Femur (tissue), 1 donor: ENCODE measurements around the gene ZNF814.
A peak's percentile ranks its signal among the peaks of the same experiment; 100 is the strongest.
"Not testable (repeated sequence)": the region's sequence is repeated elsewhere in the genome, so short reads cannot be mapped to it uniquely, and the experiment has no call there.

ENCODE experiments used
- DNase-seq: peaks from one replicate; pipeline ENCODE4 v3.0.0-alpha.2; 2017

Gene ZNF814

DNA sequence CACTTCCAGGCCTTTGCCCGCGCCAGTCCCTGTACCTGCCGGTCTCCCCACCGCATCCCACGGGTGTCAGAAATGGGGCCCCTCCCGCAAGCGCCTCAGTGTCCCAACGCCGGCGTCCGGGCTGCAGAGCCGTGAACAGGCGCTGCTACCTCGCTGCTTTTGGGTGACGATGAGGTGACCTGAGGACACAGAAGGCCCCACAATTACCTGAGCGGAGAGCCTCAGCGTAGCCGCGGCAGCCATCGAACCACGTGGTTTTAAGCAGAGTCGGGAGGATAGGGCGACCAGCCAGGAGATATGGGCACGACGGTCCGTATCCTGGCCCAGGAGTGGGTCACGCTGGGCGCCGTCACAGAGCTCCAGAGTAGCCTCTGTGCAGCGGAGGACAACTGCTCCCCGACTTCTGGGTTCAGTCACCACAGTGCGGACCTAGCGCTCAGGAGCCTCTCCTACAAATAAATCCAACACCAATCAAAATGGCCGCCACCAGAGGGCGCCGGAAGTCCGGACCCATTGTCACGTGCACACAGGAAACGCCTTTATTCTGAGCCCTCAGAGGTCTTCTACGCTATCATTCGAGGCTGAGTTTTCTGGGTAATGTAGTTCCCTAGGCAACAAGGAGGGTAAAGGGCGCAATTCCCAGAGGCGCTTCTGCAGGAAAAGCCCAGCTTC lies at the start of gene ZNF814:
TSS of gene ZNF814 (minus strand) at position 478 of the 672 bp plus-strand sequence. CDS start at position 243, 235 bp downstream.
- peak; percentile 89 for DNase-seq

DNA sequence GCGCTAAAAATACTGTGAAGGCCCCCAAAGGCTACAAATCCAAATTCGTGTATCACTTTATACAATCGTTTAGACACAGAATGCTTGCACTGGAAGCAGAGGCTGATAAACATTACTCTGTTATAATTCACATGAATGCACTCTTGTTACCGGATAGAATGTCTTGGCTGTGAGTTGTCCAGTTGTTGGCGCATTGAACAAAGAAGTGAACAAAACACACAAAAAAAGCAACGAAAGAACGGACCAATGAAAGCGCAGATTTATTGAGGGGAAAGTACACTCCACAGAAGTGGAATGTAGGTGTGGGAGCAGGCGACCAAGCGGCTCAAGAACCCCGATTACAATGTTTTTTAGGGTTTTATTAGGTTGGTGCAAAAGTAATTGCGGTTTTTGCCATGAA lies 46.9 kb upstream of the ZNF814 start:
- DNase-seq: no peak

DNA sequence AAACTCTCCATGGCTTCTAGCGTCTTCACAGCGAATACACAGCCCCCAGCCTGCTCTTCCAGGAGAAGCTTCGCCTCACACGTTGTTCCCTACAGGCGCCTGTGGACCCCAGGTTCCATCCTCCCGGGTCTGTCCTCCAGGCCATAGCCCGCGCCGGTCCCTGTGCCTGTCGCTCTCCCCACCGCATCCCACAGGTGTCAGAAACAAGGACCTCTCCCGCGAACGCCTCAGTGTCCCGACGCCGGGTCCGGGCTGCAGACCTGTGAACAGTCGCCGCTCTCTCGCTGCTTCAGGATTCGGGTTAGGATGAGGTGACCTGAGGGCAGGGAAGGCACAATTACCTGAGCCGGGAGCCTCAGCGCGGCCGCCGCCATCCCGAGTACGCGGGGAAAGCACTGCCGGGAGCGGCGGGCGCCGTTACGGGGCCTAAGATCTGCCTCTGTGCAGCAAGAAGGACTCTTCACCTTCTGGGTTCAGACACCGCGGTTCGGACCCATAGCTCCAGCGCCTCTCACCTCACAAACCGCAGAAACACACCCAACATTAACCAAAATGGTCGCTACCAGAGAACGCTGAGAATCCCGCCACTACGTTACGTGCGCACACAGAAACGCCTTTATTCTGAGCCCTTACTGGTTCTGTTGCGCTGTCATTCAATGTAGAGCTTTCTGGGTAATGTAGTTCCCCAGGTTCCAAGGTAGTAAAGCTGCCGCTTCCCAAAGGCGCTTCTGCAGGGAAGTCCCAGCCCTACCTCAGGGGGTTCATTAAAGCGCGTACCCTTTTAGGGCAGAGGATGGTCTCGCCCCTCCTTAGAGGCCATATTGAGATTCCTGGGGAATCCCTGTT lies 46.2 kb upstream of the ZNF814 start, which contains the start of gene ZNF418:
TSS of gene ZNF418 (minus strand) at position 583 of the 846 bp plus-strand sequence. CDS start 1,580 bp downstream, outside the sequence.
- DNase-seq: peak; percentile 86

DNA sequence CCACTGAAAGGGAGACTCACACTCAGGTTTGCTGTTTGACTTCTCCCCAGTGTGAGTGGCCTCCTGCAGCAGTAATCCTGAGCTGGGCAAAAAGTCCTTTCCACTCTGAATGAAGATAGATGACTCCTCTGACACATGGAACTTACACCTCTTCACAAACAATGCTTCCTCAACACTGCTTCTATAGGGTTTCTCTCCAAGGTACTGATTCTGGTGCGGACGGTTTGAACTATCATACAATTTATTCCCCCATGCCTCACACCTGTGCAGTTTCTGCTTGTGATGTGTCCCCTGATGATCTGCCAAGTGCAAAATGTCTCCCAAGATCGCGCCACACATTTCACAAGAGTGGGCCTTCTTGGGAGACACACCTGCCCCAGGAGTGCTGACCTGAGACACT lies 38.8 kb upstream of the ZNF814 start:
- no peak for DNase-seq

DNA sequence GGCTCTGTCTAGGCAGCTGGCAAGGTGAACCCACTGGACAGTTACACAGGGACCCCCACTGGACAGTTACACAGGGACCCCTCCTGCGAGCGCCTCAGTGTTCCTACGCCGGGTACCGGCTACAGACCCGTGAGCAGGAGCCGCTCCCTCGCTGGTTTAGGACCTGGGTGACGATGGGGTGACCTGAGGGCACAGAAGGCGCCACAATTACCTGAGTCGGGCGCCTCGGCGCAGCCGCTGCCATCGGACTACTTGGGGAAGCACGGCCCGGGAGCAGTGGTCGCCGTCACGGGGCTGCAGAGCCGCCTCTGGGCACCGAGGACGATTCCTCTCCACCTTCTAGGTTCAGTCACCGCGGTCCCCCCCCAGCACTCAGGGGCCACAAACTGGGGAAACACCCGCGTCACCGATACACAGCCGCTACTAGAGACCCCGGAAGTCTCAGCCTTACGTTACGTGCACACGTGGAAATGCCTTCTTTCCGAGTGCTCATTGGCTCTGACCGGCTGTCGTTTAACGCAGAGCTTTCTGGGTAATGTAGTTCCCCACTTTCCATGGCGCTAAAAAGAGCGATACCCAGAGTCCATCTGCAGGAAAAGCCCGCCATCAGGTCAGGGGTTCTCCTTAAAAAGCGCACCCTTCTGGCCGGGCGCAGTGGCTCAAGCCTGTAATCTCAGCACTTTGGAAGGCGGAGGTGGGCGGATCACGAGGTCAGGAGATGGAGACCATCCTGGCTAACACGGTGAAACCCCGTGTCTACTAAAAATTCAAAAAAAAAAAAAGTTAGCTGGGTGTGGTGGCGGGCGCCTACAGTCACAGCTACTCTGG lies 27.5 kb upstream of the ZNF814 start, which contains the start of gene ZNF417:
TSS of gene ZNF417 (minus strand) at position 425 of the 828 bp plus-strand sequence. CDS start at position 244, 181 bp downstream.
- DNase-seq: peak; percentile 95

DNA sequence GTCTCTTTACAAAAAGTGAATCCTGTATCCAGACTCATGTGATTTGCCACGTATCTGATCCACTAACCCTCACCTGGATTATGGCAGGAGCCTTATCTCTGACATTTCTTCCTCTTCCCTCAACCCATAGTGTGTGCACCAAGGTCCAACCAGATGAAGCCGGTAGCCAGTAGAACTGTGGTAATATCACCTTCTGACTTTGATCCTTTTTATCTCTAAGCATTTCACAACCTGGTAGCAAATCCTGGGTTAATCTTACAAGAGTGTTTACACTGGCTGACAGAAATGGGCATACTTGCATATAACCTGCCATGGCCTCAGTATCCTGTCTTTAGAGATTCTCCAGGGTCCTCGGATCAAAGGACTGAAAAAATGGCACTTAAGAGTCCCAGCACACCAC lies 25.7 kb upstream of the ZNF814 start:
- no peak for DNase-seq

DNA sequence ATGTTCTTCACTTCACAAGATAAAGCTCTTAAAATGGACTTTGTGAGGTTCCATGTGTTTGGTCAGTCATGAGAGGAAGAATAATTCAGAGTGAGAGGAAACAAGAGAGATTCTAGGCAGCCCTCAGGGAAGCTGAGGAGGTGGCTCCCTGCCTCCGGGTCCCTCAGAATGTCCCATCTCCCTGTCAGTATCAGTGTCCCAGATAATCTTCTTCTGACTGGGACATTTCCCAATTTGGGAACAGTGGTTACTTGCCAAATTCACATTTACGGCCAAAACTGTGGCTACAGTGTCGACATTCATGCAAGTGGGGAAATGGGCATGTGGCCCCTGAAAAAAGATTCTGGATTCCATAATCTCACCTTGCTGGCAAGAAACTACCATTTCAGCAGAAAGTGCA lies 18.6 kb upstream of the ZNF814 start:
- DNase-seq: no peak

DNA sequence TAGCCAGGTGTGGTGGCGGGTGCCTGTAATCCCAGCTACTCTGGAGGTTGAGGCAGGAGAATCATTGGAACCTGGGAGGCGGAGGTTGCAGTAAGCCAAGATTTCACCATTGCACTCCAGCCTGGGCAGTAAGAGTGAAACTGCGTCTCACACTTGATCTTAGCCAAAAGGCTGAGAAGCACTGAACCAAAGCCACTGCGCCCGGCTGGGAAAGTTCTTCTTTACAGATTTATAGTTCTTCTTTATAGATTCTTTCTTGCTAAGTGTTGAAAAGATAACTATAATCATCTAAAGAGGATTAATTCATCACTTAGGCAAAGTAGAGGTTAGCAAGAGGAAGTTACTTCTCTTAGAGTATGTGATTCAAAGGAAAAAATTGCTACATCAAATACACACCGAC lies 16.4 kb upstream of the ZNF814 start:
- no peak for DNase-seq

DNA sequence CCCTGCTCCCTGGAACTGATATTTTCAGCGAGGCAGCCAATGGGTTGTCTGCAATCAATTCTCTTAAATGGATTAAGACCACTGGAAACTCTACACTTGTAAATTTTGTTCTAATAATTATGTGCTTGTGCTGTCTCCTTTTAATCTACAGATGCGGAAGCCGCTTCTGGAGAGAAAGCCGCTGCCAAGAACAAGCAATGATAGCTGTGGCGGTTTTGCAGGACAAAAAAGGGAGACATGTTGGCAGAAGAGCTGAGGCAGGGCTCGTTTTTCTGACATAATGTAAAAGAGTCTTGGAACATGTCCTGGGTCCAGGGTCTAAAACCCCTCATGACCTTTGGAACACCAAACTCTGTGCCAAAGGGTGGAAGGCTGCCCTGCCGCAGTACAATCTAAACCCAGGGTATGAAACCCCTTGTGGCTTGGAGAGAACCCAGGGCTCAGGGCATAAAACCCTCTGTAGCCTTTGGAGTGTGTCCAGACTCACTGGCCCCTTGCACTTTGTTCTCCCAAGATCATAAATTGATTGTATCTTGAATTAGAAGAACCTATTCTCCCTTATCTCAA lies 14.9 kb upstream of the ZNF814 start:
- no peak for DNase-seq

DNA sequence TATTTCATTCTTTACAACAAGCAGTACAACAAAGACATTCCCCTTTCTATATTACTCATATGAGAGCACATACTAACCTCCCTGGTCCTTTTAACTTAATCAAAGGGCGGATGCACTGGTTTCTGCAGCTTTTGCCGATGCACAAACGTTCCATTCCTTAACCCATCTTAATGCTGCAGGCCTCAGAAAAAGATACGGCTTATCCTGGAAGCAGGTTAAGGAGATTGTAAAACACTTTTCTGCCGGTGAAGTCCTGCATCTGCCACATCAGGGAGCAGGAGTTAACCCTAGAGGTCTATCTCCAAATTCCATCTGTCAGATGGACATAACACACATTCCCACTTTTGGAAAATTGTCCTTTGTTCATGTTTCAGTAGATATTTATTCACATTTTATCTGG lies 11.5 kb upstream of the ZNF814 start:
- no peak for DNase-seq

DNA sequence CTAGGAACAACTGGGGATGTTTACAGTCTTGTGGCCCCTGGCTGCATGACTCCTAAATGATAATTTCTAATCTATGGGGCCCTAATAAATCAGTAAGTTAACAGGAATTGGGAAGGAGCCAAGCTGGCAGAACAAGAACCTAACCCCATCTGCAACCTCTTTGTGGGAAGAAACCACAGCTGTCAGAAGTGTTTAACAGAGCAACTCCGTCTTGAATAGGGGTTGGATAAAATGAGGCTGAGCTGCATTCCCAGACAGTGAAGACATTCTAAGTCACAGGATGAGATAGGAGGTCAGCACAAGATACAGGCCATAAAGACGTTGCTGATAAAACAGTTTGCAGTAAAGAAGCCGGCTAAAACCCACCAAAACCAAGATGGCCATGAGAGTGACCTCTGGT lies 1.9 kb upstream of the ZNF814 start:
- not testable (repeated sequence) for DNase-seq

DNA sequence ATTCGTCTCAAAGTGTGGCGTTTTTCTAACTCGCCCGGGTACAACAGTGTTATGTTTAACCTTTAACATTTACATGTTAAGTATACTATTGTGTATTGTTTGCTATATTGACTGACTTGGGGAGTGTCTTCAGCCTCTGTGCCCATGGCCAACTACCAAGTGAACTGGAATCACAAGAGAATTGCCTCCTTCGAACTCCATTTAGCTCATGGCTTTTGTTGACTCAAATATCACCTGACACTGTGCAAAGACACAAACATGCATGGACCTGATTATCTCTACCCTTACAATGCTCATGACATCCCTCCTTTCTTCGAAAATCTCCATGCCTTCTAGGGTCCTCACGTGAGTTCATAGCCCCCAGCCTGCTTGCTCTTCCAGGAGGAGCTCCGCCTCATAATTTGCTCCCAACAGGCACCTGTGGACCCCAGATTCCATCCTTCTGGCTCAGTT lies 704 bp downstream of the ZNF814 start:
- DNase-seq: no peak

DNA sequence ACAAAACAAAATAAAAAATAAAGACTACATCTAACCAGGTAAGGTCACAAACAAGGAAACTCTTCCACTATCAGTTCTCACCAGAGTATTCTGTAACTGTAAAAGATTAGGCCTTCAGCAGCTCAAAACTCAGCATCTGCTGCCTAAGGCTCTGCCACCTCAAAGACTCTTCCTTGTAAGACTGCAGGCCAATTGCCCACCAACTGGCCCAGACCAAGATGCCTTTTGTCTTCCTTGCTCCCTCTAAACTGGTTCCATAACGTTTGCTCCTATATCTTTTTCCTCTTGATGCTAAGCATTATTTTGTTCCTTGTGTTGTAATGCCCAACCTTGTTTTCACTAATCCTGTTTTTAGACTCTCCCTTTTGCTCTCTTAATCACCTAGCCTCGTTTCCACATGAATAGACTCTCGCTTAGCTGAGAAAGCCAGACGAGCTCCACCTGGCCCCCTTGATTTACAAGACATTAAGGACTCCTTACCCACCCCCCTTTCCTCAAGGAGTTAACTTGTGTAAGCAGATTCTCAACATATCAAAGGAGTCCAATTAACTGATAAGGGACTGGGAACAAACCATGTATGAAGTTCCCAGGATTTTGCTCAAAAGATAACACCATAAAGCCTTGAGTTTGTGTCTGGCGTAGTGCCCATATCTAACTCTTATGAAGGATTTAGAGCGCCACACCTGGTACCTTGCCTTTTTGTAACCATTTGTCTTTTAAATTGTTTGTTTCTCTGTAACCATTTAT lies 1.5 kb downstream of the ZNF814 start:
- DNase-seq: no peak

DNA sequence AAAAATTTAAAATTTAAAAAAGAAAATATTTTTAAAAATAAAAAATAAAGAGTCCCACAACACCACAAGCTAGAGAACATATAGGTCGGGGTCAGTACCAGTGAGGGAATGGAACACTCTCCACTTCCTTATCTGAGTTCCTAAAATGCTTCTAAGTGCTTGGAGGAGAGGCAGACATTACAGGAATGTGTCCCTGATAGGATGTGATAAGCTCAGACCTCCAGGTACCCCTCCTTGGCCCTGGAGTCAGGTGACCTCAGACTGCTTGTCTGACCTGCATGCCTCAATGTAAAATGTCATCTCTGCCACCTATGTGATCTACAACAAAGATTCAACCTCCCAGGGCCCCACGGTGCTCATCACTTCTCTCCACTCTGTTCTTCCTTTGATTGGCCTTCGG lies 2.8 kb downstream of the ZNF814 start:
- DNase-seq: no peak

DNA sequence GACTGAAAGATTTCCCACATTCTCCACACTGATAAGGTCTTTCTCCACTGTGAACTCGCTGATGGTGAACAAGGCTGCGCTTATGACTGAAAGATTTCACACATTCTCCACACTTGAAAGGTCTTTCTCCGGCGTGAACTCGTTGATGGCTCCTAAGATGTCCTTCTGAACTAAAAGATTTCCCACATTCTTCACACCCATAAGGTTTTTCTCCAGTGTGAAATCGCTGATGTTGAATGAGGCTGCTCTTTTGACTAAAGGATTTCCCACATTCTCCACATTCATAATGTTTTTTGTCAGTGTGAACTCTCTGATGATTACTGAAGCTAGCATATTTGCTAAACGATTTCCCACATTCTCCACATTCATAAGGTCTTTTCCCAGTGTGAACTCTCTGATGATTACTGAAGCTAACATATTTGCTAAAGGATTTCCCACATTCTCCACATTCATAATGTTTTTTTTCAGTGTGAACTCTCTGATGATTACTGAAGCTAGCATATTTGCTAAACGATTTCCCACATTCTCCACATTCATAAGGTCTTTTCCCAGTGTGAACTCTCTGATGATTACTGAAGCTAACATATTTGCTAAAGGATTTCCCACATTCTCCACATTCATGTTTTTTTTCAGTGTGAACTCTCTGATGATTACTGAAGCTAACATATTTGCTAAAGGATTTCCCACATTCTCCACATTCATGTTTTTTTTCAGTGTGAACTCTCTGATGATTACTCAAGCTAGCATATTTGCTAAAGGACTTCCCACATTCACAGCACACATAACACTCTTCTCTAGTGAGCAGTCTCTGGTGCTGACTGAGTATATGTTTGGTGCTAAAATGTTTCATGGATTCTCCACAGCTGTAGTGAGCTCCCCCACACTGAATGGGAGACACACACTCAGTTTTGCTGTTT lies 14.7 kb downstream of the ZNF814 start:
- not testable (repeated sequence) for DNase-seq

DNA sequence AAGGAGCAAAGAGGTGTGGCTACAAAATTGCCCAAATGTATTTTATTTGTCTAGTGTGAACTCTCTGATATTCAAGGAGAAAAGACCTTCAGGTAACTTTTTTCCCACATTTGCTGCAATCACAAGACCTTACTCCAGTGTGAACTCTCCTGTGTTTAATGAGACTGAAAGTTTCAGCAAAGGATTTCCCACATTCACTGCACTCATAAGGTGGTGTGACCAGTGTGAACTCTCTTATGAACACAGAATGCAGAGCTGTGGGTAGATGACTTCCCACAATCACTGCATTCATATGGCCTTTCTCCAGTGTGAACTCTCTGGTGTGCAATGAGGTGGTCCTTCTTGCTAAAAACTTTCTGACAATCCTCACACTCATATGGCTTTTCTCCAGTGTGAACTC lies 16.4 kb downstream of the ZNF814 start:
- no peak for DNase-seq

DNA sequence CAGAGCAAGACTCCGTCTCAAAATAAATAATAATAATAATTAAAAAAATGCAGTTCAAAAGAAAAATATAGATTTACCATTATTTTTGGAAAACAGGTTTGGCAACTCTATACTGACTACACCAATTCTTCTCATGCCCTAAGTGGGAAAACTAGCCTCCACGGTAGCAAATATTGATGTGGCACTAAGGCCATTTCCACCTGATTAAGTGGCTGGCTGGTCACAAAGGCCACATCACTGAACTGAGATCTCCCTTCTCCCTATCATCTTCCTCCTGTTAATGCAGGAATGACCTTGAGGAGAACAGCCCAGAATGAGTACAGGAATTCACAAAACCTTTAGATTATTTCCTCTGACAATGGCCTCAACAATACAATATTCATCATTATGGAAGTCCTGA lies 18.6 kb downstream of the ZNF814 start:
- no peak for DNase-seq

DNA sequence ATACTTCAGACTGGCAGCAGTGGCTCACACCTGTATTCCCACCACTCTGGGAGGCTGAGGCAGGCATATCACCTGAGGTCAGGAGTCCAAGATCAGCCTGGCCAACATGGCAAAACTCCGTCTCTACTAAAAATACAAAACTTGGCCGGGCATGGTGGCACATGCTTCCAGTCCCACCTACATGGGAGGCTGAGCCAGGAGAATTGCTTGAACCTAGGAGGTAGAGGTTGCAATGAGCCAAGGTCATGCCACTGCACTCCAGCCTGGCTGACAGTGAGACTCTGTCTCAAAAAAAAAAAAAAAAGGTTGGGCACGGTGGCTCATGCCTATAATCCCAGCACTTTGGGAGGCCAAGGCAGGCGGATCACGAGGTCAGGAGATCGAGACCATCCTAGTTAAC lies 19.2 kb downstream of the ZNF814 start:
- DNase-seq: not testable (repeated sequence)

DNA sequence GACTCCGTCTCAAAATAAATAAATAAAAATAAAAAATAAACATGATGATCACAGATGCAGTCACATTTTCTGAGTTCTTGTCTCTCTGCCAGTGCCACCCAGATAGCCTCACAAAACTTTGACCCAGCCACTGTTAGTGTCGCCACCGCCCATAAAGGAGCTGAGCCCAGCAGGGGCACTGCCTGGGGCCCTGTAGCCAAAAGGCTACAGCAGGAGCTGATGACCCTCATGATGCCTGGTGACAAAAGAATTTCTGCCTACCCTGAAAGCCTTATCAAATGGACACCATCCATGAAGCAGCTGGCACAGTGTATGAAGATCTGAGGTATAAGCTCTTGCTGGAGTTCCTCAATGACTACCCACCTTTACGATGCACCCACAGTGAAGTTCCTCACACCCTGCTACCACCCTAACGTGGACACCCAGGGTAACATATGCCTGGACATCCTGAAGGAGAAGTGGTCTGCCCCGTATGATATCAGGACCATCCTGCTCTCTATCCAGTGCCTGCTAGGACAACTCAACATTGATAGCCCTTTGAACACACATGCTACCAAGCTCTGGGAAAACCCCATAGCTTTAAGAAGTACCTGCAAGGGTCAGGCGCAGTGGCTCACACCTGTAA lies 20.9 kb downstream of the ZNF814 start:
- DNase-seq: no peak

DNA sequence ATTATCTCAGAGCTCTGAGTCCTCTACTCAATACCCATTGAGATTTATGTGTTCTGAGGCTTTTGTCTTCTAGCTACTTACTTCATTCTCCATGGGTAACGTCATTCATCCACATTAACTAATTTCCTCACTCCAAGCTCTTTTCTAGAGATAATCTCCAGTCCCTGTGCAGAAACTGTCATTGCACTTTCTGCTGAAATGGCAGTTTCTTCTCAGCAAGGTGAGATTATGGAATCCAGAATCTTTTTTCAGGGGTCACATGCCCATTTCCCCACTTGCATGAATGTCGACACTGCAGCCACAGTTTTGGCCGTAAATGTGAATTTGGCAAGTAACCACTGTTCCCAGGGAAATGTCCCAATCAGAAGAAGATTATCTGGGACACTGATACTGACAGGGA lies 26.5 kb downstream of the ZNF814 start:
- not testable (repeated sequence) for DNase-seq
